Measurements from ENCODE around the gene CLCA2.

- TF ChIP-seq, protein P1, sequence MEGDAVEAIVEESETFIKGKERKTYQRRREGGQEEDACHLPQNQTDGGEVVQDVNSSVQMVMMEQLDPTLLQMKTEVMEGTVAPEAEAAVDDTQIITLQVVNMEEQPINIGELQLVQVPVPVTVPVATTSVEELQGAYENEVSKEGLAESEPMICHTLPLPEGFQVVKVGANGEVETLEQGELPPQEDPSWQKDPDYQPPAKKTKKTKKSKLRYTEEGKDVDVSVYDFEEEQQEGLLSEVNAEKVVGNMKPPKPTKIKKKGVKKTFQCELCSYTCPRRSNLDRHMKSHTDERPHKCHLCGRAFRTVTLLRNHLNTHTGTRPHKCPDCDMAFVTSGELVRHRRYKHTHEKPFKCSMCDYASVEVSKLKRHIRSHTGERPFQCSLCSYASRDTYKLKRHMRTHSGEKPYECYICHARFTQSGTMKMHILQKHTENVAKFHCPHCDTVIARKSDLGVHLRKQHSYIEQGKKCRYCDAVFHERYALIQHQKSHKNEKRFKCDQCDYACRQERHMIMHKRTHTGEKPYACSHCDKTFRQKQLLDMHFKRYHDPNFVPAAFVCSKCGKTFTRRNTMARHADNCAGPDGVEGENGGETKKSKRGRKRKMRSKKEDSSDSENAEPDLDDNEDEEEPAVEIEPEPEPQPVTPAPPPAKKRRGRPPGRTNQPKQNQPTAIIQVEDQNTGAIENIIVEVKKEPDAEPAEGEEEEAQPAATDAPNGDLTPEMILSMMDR (conservative IDR thresholded peaks at IDR 0.05) = no peak
- no peak for TF ChIP-seq EZH2 (IDR thresholded peaks at IDR 0.05; ENCODE audit: low read depth)
These were observed 34.7 kb upstream of the CLCA2 start for GRCh38 chr1:86389307-86389706.

All from PC-9 (cell line).